Measurements from ENCODE around the gene WDR89. TPM values are rescaled to one million over a fixed set of nuclear protein-coding genes. Genes with fewer than 3 reads are reported as not detected.

Gene WDR89
- total and polyA plus RNA-seq, 9 of the 15 experiments (the other 6 are each of a cell fraction or from before 2014, with no cell fraction given): 9.3 to 25.6 (median 16.2) TPM

- TF ChIP-seq E2F8 (IDR thresholded peaks at IDR 0.05; ENCODE audit: low read depth, partially characterized antibody): no peak
- TF ChIP-seq ZNF407 (IDR thresholded peaks at IDR 0.05; ENCODE audit: low read depth): no peak
- no peak for TF ChIP-seq PYGO2 (tag; IDR thresholded peaks at IDR 0.05)
- no peak for TF ChIP-seq TSHZ1 (CRISPR knock-in tag; IDR thresholded peaks at IDR 0.05)
- peak; percentile 63; the same call in 1 of the 2 replicates for TF ChIP-seq HDAC2 (IDR thresholded peaks at IDR 0.05)
- no peak for TF ChIP-seq CHD1 (IDR thresholded peaks at IDR 0.05; ENCODE audit: low read length)
- TF ChIP-seq GTF2A2 (tag; IDR thresholded peaks at IDR 0.05): 0 out of 2 replicates have a peak, but pooled peaks have one; percentile 4
- peak; percentile 40; the same call in 1 of the 2 replicates for TF ChIP-seq MYBL2 (IDR thresholded peaks at IDR 0.05; ENCODE audit: low read depth)
- TF ChIP-seq MYBL2 (CRISPR knock-in tag; IDR thresholded peaks at IDR 0.05; ENCODE audit: borderline replicate concordance): no peak
- TF ChIP-seq CXXC5 (CRISPR knock-in tag; IDR thresholded peaks at IDR 0.05): peak; percentile 88
These were observed at the start of gene WDR89 (continued) for GRCh38 chr14:63641473-63642228.
